ENCODE results near the gene DENND6A.

- TF ChIP-seq JUN (IDR thresholded peaks at IDR 0.05; ENCODE audit: low read depth, low read length) (no peak), BRCA1 (IDR thresholded peaks at IDR 0.05; ENCODE audit: low read depth, low read length) (no peak), EZH2 (IDR thresholded peaks at IDR 0.05; ENCODE audit: low read depth, low read length, severe bottlenecking) (no peak), CTCF (IDR thresholded peaks at IDR 0.05; ENCODE audit: control extremely low read depth in 1 of 3, insufficient read depth in 1 of 3, low read depth in 1 of 3, low read length in 3 of 3) (no peak), TCF12 (IDR thresholded peaks at IDR 0.05; ENCODE audit: low read depth, low read length) (no peak), POLR2A (IDR thresholded peaks at IDR 0.05; ENCODE audit: control extremely low read depth in 1 of 2, low read depth in 2 of 2, low read length in 2 of 2) (no peak), MAX (IDR thresholded peaks at IDR 0.05) (no peak), RNF2 (IDR thresholded peaks at IDR 0.05; ENCODE audit: borderline replicate concordance, low read depth, low read length, missing control alignments, poor library complexity, severe bottlenecking) (no peak), YY1 (IDR thresholded peaks at IDR 0.05; ENCODE audit: low read depth, low read length) (no peak), GTF2F1 (IDR thresholded peaks at IDR 0.05; ENCODE audit: borderline replicate concordance, low read depth, low read length) (no peak)
Observed at GRCh38 chr3:57622362-57622761, 70.5 kb downstream of the DENND6A start.
